Hindlimb muscle (tissue), 1 donor: ENCODE data around the gene YPEL2. TPM values are rescaled to one million over a fixed set of nuclear protein-coding genes. Genes with fewer than 3 reads are reported as not detected.

Source experiments
- DNase-seq: peaks from one replicate; pipeline ENCODE4 v3.0.0-alpha.2; 2013
- polyA plus RNA-seq: library from polyadenylated mRNA; unstranded; fragments of 120-200 nt; gene quantifications from one replicate; pipeline ENCODE4 v1.2.1, GENCODE V29; 2013; ENCODE audit not compliant: insufficient read length

YPEL2 gene
- polyA plus RNA-seq, 1 donor: 16.5 TPM

DNA sequence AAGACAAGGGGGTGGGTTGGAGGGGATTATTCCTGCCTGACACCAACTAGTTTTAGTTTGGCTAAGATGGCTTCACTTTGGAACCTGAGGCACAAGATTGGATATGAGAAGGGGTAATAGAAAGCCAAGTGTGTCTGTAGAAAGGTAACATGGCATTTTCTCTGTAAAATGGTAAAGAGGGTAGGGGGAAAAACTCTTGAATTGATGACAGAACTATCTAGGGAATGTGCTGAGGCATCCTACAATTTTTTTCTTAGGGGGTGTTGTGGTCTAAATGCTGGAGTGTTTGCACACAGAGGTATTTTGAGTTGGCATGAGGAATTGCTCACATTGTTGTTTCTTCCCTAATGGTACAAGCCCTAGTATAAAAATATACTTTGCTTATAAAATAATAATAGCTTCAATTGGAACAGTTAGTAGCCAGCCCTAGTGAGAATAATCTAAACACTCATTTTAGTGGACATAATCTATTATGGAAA lies 25.8 kb downstream of the YPEL2 start:
- DNase-seq: no peak

DNA sequence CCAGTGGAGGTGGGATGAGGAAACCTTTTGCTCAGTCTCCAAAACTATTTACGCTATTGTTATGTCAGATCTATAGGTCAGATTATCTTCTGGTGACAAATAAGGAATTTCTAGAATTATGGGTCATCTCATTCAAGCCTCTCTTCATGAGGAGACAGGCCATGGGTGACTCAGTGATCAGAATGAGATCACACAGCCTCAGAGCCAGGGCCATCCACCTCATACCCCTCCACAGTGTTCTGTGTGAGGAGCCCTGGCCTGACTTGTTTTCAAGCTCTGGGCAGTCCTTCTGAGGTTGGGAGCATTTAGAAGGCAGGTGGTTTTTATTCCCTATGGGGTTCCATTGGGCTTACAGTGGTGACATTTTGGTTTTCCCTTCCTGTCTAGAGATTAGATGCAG lies 26.5 kb downstream of the YPEL2 start:
- no peak for DNase-seq

DNA sequence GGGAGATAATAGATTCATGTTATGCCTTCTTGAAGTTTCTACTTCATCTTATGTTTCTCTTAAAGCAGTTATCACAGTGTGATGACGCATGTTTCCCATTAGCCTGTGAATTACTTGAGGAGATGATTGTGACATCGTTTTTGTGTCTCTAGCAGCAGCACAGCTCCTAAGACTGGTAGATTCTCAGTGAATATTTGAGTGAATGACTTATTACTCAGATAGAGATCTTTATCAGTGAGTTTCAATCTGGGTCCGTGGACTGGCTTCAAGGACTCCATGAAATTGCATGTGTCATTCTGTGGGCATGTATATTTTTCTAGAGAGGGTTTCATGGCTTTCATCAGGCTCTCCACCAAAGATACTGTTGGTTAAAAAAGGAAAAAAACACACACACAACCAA lies 29.9 kb downstream of the YPEL2 start:
- DNase-seq: no peak

DNA sequence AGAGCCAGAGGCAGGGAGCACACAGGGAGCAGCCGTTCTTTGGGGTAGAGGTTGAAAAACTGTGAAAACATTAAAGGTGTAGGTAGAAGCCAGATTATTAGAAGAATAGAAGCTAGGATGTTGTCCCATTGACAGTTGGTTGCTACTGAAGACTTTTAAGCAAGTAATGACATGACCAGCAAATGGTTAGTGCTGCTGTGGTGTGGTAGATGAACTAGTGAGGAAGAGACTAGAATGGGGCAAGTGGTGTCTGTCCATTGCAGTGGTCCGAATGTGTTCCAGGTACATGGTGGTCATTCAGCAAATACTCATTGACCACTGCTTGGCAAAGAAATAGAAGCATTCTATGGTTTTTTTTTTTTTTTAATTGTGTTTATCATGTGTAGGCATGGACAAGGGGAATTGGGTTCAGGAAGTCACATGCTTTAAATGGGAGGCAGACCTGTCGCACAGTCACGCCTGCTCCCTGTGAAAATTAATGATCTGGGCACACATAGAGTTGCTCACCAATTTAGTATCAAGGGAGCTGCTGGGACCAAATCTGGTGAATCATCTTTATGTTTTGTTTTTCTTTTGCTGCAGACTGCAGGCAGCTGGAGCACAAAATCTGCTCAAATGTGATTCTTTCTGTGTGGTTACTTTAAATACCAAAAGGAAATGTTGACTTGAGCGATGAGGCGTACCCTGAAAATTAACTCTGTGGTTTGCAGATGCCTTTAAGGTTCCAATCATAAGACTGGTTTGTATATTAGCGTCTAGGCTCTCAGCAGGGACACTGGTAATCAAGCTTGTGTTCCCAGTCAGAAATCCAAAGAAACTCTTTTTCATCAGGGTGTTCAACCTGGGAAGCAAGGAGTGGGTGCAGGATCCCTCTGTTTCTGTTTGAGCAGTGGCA lies 30.7 kb downstream of the YPEL2 start:
- DNase-seq: no peak

DNA sequence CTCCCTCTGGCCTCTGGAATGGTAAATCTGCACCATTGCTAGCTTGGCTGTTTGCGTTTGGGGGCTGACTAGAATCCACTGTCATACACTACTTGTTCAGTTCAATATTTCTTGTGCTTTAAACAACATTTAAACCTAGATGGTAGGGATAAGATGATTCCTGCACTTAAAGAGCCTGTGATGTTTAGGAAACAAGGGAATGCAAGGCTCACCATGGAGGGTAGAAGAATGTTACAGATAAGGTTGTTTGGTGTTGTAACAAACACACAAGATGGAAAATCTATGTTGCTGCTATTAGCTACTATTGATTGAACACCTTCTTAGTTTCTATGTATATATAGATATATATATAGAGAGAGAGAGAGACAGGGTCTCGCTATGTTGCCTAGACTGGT lies 31.4 kb downstream of the YPEL2 start:
- DNase-seq: no peak

DNA sequence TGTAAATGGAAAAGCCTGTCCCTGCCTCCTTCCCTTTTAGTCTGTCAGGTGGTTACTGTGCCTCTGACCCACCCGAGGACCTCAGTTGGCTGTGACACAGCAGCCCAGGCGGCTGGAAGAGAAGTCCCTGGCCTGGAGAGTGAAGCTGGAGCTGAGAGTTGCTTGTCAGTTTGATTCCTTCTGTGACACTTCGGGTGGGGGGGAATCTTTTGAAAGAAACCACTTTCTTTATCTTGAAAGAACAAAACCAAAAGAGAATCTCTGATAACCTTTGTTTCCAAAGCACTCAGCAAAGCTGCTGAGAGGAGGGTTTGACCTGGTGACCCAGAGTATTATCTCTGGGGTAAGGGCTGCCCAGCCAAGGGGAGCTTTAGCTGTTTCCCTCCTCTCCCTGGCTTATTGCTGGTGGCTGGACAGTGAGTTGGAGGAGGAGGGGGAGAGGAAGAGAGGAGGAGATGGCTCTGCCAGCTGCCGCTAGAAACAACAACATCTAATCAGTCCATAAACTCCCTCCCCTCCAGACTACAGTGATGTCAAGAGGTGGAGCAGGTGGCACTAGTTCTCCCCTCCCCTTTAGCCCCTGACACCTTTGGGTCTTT lies 34.0 kb downstream of the YPEL2 start:
- DNase-seq: no peak

DNA sequence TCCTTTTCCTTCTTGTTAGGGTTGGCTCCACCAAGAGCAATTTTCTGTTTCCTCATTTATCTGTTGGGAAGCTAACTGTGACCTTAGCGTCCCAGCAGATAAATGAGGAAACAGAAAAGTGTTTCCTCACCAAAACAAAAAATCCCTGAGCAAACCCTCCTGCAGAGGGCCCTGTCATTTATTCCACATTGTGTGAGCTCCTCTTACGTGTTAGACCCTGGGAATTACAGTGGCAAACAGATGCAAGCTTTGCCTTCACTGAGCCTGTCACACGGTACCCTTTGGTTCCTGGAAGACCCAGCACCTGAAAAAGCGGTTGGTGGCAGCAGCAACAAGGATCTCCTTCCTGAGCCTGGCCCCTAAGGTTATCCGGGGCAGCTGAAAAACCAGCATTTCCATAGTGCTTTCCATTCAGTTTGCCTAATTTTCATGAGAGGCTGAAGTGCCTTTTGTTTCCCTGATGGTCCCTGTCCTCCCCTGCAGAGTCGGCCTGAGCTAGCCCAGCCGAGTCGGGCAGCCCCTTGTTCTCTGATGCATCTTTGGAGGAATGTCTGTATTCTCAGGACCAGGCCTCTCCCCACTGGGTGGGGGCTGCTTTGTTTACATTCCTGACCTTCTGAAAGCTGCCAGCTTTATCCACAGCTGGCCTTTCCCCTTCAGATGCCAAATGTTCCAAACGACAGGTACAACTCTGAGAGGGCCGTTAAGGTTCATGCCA lies 34.7 kb downstream of the YPEL2 start:
- no peak for DNase-seq

DNA sequence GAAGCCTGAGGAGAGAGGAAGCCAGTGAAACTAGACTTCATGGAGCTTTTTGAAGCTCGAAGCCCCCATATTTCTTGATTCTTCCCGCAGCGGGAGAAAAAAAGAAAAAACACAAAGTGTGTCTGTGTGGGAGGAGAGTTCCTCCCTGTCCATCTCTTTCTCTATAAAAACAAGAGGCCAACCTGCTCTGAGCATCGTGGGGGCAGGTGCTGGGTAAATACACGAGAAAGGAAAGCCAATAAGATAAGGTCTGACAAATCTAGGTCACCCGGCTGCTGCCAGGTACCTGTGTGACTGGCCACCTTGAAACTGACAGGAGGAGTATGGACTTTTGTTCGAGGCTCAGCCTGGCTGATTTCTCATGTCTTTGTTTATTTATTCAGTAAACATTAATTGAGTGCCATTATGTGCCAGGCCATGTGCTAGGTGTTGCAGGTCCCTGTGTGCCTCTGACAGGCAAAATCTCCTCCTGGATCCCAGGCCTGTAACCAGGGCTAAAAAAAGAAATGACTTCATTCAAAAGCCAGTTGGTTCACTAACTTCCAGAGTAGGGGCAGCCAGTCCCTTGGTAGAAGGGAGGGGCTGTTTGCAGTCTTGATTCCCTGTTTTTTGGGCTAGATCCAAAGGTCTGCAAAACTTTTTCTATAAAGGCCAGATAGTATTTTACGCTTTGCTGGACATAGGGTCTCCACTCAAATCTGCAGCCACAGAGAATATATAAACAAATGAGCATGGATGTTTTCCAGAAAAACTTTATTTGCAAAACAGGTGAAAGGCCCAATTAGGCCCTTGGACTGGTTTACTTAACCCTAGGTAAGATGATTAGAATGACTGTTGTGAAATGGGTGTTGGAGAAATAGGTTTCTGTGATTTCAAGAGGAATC lies 35.6 kb downstream of the YPEL2 start:
- no peak for DNase-seq

DNA sequence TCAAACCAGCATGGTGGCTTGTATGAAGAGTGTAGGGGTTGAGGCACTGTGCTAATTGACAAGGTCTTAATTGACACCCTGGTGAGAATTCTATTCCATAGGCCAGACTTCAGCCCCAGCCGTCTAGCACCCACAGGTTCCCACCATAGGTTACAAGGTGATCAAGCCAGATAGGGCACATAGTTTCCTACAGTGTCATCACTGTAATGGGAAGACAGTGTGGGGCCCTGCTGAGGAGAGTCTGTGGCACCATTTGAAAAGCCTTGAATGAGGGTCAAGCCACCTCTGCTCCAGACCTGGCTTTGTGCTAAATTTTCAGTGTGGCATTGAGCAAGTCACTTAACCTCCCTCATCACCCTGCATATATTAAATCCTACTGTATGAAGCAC lies 36.2 kb downstream of the YPEL2 start:
- no peak for DNase-seq

DNA sequence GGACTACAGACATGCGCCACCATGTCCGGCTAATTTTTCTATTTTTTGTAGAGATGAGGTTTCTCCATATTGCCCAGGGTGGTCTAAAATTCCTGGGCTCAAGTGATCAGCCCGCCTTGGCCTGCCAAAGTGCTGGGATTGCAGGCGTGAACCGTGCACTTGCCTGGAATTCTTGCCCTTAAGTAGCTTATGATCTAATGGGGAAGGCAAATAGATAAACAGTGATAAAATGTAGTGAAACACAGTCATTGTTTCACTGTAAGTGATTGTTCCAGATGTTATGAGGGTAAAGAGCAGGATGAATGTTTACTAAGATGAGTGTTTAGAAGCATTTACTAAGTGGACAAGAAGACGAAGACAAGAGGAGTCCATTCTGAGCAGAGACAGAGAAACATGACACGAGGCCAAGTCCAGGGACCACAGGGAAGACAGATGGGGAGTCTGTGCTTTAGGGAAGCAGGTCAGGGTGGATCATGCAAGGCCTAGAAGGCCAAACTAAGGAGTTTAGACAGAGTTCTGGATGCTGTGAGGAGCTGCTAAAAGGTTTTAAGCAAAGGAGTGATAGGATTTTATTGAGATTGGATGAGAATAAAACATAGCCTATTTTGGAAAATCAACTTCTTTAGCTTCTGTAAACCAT lies 36.9 kb downstream of the YPEL2 start:
- DNase-seq: no peak

DNA sequence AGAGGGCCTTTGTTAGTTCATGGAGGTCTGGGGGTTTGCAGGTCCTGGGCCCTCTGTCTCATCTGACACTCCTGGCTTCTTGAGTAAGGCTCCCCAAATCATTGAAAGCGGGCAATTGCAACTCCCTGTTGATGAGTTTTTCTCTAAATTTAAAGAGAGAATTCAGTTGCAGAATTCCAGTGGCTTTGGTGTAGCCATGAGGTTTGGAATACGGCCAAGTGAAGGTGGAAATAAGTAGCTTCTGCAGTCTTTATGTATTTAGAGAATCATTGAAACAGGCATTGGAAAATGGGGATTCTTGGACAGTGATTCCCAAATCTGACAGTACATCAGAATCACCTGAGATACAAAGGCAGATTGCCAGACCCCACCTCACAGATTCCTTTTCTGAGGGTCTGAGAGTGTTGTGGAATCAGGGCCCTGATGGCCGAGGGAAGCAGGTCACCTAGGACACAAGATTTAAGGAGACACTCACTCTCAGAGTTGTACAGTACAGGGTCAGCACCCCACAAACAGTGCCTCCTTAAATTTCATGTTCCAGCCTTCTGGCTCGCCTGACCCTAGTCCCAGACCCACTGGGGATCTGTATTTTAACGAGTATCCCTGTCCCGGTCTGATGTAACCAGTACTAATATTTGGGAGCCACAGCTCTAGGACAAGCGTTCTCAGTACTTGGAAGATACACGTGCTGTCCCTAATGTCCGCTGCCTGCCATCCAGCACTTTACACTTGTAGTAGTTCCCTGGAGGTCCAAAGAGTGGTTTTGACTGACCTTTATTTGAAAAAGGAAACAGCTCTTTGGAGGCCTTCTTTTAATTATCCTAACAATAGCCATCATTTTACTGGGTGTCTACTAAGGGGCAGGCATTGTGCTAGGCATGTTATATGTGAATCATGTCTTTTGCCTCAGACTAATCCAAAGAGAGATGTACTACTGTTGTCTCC lies 37.8 kb downstream of the YPEL2 start:
- no peak for DNase-seq

DNA sequence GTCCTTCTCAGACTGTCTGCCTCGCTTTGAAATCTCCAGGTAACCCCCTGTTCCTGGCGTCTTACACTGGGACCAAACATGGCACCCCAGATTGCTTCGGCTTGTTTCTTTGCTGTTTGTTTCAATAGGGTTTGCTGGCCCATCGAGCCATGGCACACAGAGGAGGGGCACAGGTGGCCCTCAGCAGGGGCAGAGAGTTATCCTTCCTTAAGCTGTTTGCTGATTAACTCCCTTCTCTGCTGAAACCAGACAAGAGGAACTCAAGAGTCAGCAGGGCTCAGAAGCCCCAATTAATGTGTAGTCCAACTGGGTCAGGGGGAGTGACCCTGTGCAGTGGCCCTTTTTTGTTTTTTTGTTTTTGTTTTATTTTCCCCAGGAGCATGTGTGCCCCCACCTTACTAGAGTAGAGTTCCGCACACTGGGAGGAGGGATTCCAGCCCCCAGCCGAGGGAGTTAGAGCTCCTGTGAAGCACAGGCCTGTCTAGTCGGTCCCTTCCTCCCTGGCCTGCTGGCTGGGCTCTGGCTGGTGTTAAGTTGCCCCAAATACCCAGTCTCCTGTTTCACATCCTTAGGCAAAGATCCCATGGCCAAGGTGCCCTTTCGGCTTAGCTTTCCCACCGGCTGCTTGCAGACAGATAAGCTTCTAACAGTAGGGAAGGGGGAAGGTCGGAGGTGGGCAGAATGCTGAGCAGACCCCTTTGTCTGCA lies 39.3 kb downstream of the YPEL2 start:
- no peak for DNase-seq

DNA sequence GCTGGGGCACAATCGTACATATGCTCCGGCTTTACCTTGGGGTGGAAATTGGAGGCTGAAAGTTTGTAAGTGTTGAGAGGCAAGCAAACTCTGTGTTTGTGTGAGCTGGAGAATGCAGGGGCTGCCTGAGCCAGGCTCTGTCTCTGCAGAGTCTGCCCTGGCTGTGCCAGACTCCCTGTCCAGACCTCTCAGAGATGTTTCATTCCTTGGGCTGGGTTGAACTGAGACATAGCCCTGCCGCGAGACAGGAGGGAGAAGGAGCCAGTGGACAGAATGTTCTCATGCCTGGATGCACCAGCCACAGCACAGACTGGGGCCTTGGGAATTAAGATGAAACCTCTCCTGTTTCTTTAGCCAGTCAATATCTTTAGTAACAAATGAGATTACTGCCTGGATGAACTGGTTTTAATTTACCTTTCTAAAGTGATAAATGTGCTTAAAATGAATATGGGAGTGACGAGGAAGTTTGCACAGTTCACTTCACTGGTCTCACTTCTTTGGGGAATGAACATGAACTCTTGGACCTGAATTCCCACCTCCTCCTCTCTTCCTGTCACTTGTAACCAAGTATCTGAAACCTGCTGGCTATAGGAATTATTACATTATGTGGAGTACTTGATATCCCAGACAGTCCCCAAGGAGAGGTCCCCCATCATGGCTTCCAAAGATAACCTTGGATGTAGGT lies 40.1 kb downstream of the YPEL2 start:
- no peak for DNase-seq

DNA sequence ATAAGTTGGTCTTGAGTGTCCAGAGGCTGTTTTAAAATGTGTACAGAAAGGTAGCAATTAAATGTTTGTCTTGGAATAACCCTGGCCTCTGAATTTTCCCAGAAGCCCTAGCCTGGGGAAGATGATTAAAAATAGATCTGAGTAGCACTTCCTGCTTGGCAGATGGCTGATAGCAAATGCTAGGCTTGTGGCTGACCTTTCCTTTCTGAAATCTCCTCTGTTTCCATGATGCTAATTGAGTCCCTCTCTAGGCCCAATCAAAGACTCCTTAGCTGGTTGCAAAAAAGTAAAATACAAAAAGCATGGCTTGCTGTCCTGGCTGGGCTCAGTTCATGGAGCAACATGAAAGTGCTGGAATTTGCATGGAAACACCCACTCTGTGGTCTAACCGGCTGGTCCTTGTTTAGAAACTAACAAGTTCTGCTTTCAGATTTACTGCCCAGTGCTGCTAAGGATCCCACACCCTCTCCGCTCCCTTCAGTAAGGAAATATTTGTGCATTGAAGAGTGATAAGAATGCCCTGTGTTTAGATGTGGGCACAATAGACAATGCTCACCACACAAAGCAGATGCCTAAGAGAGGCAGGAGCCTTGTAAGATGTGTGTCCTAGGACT lies 40.8 kb downstream of the YPEL2 start:
- DNase-seq: no peak

DNA sequence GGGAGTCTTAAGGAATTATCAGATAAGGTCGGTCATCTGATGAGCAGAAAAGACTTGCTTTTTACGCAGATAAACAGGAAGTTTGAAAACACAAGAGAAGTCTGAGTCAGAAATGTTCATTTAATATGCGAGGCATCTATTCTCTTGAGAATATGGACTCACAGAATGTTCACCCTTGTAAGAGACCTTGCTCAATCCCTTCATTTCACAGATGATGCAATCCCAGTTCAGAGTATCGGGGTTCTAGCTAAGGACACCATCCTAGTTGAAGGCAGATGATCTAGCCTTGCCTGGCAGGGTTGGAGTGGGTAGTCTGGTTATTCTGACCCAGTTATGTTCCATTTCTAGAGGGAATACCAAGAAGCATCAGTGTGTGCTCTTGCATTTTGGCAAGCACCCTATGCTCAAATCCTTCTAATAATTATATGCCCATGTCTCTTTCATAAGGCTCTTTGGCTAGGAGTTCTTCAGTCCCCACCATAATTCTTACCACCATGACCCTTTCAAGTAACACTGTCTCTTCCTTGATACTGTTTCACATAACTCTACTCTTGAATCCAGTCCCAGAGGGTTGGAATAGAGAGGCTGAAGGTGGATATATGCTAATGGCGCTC lies 42.5 kb downstream of the YPEL2 start:
- DNase-seq: no peak

DNA sequence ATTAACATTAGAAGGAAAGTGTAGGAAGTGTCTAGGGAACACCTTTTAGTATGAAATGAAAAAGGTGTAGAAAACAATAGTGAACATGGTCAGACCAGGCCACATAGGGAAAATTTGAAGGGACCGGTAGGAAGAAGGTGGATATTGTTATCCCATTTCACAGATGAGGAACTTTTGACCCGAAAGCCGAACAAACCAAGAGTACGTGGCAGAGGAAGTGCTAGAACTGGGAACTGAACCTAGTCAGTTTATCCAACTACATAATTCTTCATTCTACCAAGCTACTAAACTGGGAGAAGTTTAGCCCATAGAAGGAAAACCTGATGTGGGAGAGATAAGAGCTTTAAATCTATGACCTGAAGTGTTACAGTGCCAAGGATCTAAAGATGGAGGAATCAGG lies 43.2 kb downstream of the YPEL2 start:
- no peak for DNase-seq

DNA sequence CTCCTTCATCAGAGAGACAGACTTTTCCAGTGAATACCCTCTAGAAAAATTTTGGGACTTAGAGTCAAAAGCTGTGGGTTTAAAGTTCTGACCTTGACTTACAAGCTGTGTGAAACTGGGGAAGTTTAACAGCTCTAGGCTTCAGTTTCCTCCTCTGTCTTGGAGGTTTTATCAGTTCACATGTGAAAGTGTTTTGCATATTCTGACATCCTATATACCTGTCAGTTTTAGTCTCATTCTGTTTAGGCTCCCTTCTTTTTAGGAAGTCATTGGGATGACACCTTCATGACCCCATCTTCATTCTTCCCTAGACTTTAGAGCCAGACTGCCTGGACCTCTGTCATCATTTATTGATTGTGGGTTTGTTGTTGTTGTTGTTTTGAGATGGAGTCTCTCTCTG lies 44.4 kb downstream of the YPEL2 start:
- no peak for DNase-seq

DNA sequence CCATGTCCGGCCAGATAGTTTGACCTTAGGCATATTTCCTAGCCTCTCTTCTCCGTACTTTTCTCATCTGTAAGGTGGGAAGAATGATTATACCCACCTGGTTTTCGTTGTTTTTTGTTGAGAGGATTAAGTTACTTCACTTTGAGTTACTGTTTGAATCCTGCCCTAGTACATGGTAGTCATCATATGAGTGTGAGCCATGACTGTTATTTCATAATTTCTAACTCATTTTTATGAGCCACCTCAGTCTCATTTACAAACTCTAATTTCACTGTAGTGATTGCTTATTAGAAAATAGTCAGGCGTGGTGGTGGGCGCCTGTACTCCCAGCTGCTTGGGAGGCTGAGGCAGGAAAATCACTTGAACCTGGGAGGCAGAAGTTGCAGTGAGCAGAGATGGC lies 45.1 kb downstream of the YPEL2 start:
- DNase-seq: no peak

DNA sequence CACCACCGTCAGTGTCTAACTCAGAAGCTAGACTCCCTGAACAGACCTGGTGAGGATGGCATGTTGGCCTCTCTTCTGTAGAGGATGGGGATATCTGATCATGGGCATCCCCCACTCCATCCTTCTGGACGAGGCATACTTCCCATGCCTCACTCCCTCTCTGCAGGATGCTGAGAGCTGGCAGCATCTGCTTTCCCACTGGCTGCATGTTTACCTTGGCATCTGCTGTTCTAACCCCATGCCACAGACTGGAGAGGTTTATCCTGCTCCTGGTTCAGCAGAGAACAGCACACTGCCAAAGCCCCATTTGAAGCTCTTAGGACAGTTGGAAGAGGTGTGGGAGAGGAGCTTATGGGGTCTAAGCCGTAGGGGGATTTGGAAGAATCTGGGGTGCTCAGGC lies 46.0 kb downstream of the YPEL2 start:
- no peak for DNase-seq
